Endothelial cell (in vitro differentiated cells): Measurements from ENCODE around the gene CLCA2. TPM values are rescaled to one million over a fixed set of nuclear protein-coding genes. Genes with fewer than 3 reads are reported as not detected.
A peak's percentile ranks its signal among the peaks of the same experiment; 100 is the strongest.

ENCODE experiments used
- DNase-seq: peaks from one replicate; pipeline ENCODE4 v3.0.0; 2021; ENCODE audit warnings: low spot score
- H3K27ac Mint-ChIP-seq: one replicate; pipeline ENCODE4 v1.8.0; 2021; ENCODE audit warnings: mixed read lengths, inconsistent platforms; ENCODE audit not compliant: unreplicated experiment
- H3K27me3 Mint-ChIP-seq: one replicate; pipeline ENCODE4 v1.8.0; 2021; ENCODE audit warnings: mild to moderate bottlenecking, moderate library complexity, mixed read lengths, inconsistent platforms; ENCODE audit not compliant: unreplicated experiment
- H3K36me3 Mint-ChIP-seq: one replicate; pipeline ENCODE4 v1.8.0; 2021; ENCODE audit warnings: mild to moderate bottlenecking, low read depth, mixed read lengths, inconsistent platforms; ENCODE audit not compliant: unreplicated experiment
- H3K4me1 Mint-ChIP-seq: one replicate; pipeline ENCODE4 v1.8.0; 2021; ENCODE audit warnings: mild to moderate bottlenecking, mixed read lengths, inconsistent platforms; ENCODE audit not compliant: unreplicated experiment
- H3K4me3 Mint-ChIP-seq: one replicate; pipeline ENCODE4 v1.8.0; 2021; ENCODE audit warnings: mild to moderate bottlenecking, mixed read lengths, inconsistent platforms; ENCODE audit not compliant: unreplicated experiment
- H3K9me3 Mint-ChIP-seq: one replicate; pipeline ENCODE4 v1.8.0; 2021; ENCODE audit warnings: mixed read lengths, inconsistent platforms; ENCODE audit not compliant: unreplicated experiment
- total RNA-seq: library from RNA; stranded (reverse); fragmentation: NEBNext Ultra II Directional; extraction: Animal tissue kit (Norgen Biotek cat#: 25700); gene quantifications from one replicate; pipeline ENCODE4 v1.2.1, GENCODE V29; 2021; ENCODE audit not compliant: unreplicated experiment
- TF ChIP-seq, protein P1 (sequence below): fragments of 200-600 bp; sonication (generic); IDR thresholded peaks from one replicate; pipeline ENCODE4 v1.5.0; 2021; ENCODE audit warnings: antibody characterized with exemption; ENCODE audit not compliant: unreplicated experiment

Gene CLCA2
- total RNA-seq, 1 donor from 2014 or later = not detected

GRCh38 chr1:86487811-86488141, 63.8 kb downstream of the CLCA2 start:
- DNase-seq = no peak
- Mint-ChIP-seq H3K4me1 (no peaks in the 10 kb centered on the region), H3K27ac (no peak overlapping the region), H3K27me3 (no peaks in the 10 kb centered on the region), H3K9me3 (no peaks in the 10 kb centered on the region), H3K4me3 (no peak overlapping the region), H3K36me3 (no peaks in the 10 kb centered on the region)
- TF ChIP-seq, protein P1, sequence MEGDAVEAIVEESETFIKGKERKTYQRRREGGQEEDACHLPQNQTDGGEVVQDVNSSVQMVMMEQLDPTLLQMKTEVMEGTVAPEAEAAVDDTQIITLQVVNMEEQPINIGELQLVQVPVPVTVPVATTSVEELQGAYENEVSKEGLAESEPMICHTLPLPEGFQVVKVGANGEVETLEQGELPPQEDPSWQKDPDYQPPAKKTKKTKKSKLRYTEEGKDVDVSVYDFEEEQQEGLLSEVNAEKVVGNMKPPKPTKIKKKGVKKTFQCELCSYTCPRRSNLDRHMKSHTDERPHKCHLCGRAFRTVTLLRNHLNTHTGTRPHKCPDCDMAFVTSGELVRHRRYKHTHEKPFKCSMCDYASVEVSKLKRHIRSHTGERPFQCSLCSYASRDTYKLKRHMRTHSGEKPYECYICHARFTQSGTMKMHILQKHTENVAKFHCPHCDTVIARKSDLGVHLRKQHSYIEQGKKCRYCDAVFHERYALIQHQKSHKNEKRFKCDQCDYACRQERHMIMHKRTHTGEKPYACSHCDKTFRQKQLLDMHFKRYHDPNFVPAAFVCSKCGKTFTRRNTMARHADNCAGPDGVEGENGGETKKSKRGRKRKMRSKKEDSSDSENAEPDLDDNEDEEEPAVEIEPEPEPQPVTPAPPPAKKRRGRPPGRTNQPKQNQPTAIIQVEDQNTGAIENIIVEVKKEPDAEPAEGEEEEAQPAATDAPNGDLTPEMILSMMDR = no peak

DNA sequence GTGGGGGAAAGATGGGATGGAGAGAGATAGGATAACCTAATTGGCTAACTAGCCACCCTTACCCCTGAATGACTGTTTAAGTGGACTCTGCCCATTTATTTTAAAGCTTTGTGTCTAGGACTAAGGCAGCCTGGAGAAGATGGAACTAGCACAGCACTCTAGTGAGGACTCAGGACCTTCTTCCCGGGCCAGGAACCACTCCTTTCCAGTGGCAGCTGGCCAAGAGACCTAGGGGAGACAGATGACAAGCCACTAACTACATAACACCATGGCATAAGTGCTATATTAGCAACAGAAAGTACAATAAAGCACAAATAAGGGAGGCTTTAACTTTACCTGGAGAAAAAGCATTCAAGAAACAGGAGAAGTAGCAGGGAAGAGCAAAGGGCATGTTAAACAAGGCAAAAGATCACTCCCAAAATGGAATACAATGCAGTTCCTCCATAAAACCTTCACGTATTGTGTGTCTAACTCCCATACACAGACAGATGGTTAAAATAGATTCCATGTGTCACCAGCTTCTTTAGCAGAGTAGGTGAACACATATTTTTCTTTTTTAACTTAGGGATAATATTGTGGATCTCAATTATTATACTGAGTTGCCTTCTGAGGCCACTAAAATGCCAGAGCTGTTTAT, 65.4 kb downstream of the CLCA2 start:
- H3K4me3 Mint-ChIP-seq = no peak overlapping the region
- no peaks in the 10 kb centered on the region for H3K4me1 Mint-ChIP-seq
- no peaks in the 10 kb centered on the region for H3K36me3 Mint-ChIP-seq
- H3K27me3 Mint-ChIP-seq = no peaks in the 10 kb centered on the region
- H3K9me3 Mint-ChIP-seq = no peaks in the 10 kb centered on the region
- DNase-seq = no peak
- TF ChIP-seq, protein P1 = no peak
- H3K27ac Mint-ChIP-seq = no peak overlapping the region

DNA sequence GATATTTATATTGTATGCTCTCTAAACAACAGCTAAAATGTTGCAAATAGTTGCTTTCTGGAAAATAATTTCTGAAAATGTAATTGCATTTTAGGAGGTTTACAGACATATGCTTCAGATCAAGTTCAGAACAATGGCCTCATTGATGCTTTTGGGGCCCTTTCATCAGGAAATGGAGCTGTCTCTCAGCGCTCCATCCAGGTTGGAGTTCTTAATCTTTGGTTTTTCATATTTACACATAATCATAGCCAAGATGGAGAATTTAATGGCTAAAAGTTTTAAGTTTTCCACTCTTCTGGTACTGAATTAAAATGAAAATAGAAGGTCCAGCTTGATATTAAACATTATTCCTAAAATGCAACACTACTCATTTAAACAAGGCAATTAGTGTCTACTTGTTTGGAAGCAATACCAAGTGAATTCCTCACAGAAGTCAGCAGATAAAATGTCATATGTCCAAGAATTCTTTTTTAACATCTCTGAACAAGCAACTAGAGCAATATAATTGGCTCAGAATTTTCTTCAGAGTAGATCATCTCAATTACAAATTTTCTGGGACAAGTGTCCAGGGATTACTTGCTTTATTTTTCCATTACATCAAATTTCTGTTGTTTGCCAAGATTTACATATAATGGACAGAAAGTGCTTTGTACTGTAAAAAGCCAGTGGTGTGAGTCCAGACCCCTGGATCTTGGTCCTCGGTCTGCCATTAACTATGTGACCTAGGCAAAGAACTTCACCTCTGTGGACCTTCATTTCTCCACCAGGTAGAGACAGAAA, 67.4 kb downstream of the CLCA2 start:
- no peaks in the 10 kb centered on the region for H3K36me3 Mint-ChIP-seq
- TF ChIP-seq, protein P1 = no peak
- H3K4me1 Mint-ChIP-seq = no peaks in the 10 kb centered on the region
- H3K27ac Mint-ChIP-seq = no peak overlapping the region
- no peak for DNase-seq
- no peaks in the 10 kb centered on the region for H3K27me3 Mint-ChIP-seq
- no peaks in the 10 kb centered on the region for H3K9me3 Mint-ChIP-seq
- H3K4me3 Mint-ChIP-seq = no peak overlapping the region

GRCh38 chr1:86498281-86498680, 74.3 kb downstream of the CLCA2 start:
- Mint-ChIP-seq H3K27me3 (peaks cover 7% of the 10 kb centered on the region), H3K9me3 (no peaks in the 10 kb centered on the region), H3K4me3 (no peak overlapping the region), H3K4me1 (peaks cover 12% of the 10 kb centered on the region), H3K27ac (no peak overlapping the region), H3K36me3 (no peaks in the 10 kb centered on the region)
- TF ChIP-seq, protein P1 = no peak
- no peak for DNase-seq

DNA sequence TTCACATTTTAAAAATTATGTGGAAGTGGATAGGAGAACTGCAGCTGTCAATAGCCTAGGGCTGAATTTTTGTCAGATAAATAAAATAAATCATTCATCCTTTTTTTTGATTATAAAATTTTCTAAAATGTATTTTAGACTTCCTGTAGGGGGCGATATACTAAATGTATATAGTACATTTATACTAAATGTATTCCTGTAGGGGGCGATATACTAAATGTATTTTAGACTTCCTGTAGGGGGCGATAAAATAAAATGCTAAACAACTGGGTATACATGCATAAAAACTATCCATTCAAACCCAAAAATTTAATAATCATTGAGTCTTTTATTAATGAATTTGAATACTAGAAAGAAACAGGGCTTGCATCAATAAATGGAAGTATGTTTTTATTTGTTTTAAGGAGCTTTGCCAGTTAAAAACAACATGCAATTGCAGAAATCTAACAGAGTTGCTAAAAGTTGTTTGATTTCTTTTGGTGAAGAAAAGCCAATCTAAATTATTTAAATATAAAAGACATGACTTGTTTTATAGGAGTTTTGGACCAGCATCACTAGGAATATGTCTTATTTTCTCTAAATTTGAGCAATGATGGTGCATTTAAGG, 76.1 kb downstream of the CLCA2 start:
- Mint-ChIP-seq H3K27ac (no peak overlapping the region), H3K27me3 (peaks cover 11% of the 10 kb centered on the region), H3K9me3 (no peaks in the 10 kb centered on the region), H3K4me3 (no peak overlapping the region), H3K4me1 (peaks cover 26% of the 10 kb centered on the region), H3K36me3 (no peaks in the 10 kb centered on the region)
- TF ChIP-seq, protein P1 = peak; percentile 100
- DNase-seq = no peak
